ENCODE data around the gene KIF16B. TPM values are rescaled to one million over a fixed set of nuclear protein-coding genes. Genes with fewer than 3 reads are reported as not detected.

Gene KIF16B
- total RNA-seq, 1 experiment from 2014 or later: 16.6 TPM

GRCh38 chr20:16314320-16314719 is 258.9 kb downstream of the KIF16B start:
- Histone ChIP-seq H3K9me3 (ENCODE audit: control insufficient read depth, insufficient read depth, low read depth, low read length) (no peaks in the 10 kb centered on the region), H3K4me3 (ENCODE audit: low read depth in 2 of 2, low read length in 2 of 2) (no peak overlapping the region), H3K4me1 (ENCODE audit: control insufficient read depth, insufficient read depth, low read length) (no peaks in the 10 kb centered on the region), H3K36me3 (ENCODE audit: control insufficient read depth, insufficient read depth, low read length) (no peaks in the 10 kb centered on the region), H3K27me3 (ENCODE audit: control insufficient read depth, insufficient read depth, low read length) (no peaks in the 10 kb centered on the region), H3K27ac (ENCODE audit: low read length) (no peak overlapping the region)
- ChIA-PET CTCF (no interaction called here), POLR2A (no interaction called here)
- no peak for TF ChIP-seq SIN3A (IDR thresholded peaks at IDR 0.05; ENCODE audit: borderline replicate concordance, insufficient read depth, low read depth, low read length)
- no peak for TF ChIP-seq CTCF (IDR thresholded peaks at IDR 0.05)
- no peak for TF ChIP-seq TCF7L2 (IDR thresholded peaks at IDR 0.05; ENCODE audit: low read depth, low read length)
- no peak for TF ChIP-seq POLR2AphosphoS5 (IDR thresholded peaks at IDR 0.05; ENCODE audit: low read depth, low read length)
- TF ChIP-seq REST (IDR thresholded peaks at IDR 0.05; ENCODE audit: insufficient read depth in 1 of 2, low read depth in 2 of 2, low read length in 1 of 2): no peak
- no TSS peak for BruUV-seq (replicated peaks)
- in situ Hi-C loops (cut with HindIII; ENCODE audit: low pct_unique_long_range_greater_than_20kb, low sequenced_read_pairs) (no loop called here), intact Hi-C loops (cut with micrococcal nuclease; ENCODE audit: unreplicated experiment) (no loop called here)
- no peak for DNase-seq (ENCODE audit: low read depth, low spot score)
- ATAC-seq: no peak

GRCh38 chr20:16313917-16314316 is 259.3 kb downstream of the KIF16B start:
- CTCF ChIA-PET: no interaction called here
- in situ Hi-C loops (cut with HindIII; ENCODE audit: low pct_unique_long_range_greater_than_20kb, low sequenced_read_pairs) (no loop called here), intact Hi-C loops (cut with micrococcal nuclease; ENCODE audit: unreplicated experiment) (no loop called here)
- Histone ChIP-seq H3K27me3 (ENCODE audit: control insufficient read depth, insufficient read depth, low read length) (no peaks in the 10 kb centered on the region), H3K4me1 (ENCODE audit: control insufficient read depth, insufficient read depth, low read length) (no peaks in the 10 kb centered on the region), H3K9me3 (ENCODE audit: control insufficient read depth, insufficient read depth, low read depth, low read length) (no peaks in the 10 kb centered on the region), H3K27ac (ENCODE audit: low read length) (no peak overlapping the region), H3K4me3 (ENCODE audit: low read depth in 2 of 2, low read length in 2 of 2) (no peak overlapping the region), H3K36me3 (ENCODE audit: control insufficient read depth, insufficient read depth, low read length) (no peaks in the 10 kb centered on the region)
- DNase-seq (ENCODE audit: low read depth, low spot score): no peak
- TF ChIP-seq TCF7L2 (IDR thresholded peaks at IDR 0.05; ENCODE audit: low read depth, low read length) (no peak), SIN3A (IDR thresholded peaks at IDR 0.05; ENCODE audit: borderline replicate concordance, insufficient read depth, low read depth, low read length) (no peak), REST (IDR thresholded peaks at IDR 0.05; ENCODE audit: insufficient read depth in 1 of 2, low read depth in 2 of 2, low read length in 1 of 2) (no peak), CTCF (IDR thresholded peaks at IDR 0.05) (no peak), POLR2AphosphoS5 (IDR thresholded peaks at IDR 0.05; ENCODE audit: low read depth, low read length) (no peak)
- ATAC-seq: no peak
- BruUV-seq (replicated peaks): no TSS peak
- POLR2A ChIA-PET: no interaction called here
